K562 (cell line): Measurements from ENCODE around the gene GAB1. TPM values are rescaled to one million over a fixed set of nuclear protein-coding genes. Genes with fewer than 3 reads are reported as not detected.

Source experiments
- CREB1 ChIP-seq, 2 experiments: sonication (generic) in 1 of 2; formaldehyde crosslinking in 1 of 2; IDR thresholded peaks; 2 replicates each; pipeline versions ENCODE4 v1.6.1 to v1.8.0; 2012 to 2022; ENCODE audit warnings: inconsistent platforms in 1 of 2, mild to moderate bottlenecking in 1 of 2, missing genetic modification reagents in 1 of 2, moderate library complexity in 1 of 2
- CSDE1 ChIP-seq, 2 experiments: fragments of 450-650 bp; IDR thresholded peaks; 2 replicates each; pipeline ENCODE4 v1.6.1; 2016; ENCODE audit warnings: mild to moderate bottlenecking in 1 of 2
- FIP1L1 ChIP-seq: fragments of 200-400 bp; formaldehyde crosslinking; IDR thresholded peaks from 2 replicates; pipeline ENCODE4 v1.6.1; 2018; ENCODE audit warnings: mild to moderate bottlenecking, low read depth, low read length; ENCODE audit not compliant: poor library complexity, severe bottlenecking
- HDAC1 ChIP-seq, 2 experiments: fragments of 450-650 bp; IDR thresholded peaks; 2 replicates each; pipeline ENCODE4 v1.6.1; 2016 to 2017; ENCODE audit warnings: inconsistent platforms in 1 of 2, mild to moderate bottlenecking in 1 of 2, moderate library complexity in 1 of 2
- MAFG ChIP-seq: fragments of 450-650 bp; conservative IDR thresholded peaks from 2 replicates; pipeline ENCODE4 v1.6.1; 2016; ENCODE audit warnings: missing genetic modification characterization, missing compliant biosample characterization
- MAZ ChIP-seq, 2 experiments: fragments of 450-650 bp in 1 of 2; sonication (generic) in 1 of 2; formaldehyde crosslinking; IDR thresholded peaks in 1 of 2; conservative IDR thresholded peaks in 1 of 2; 2 replicates each; pipeline versions ENCODE4 v1.4.0 to v1.5.0; 2020; ENCODE audit warnings: mild to moderate bottlenecking in 1 of 2, missing genetic modification reagents in 1 of 2
- MCM3 ChIP-seq: fragments of 450-650 bp; IDR thresholded peaks from 2 replicates; pipeline ENCODE4 v1.6.1; 2016
- NCOA2 ChIP-seq, 2 experiments: fragments of 450-650 bp; IDR thresholded peaks; 2 replicates each; pipeline ENCODE4 v1.6.1; 2018; ENCODE audit warnings: mild to moderate bottlenecking in 2 of 2, moderate library complexity in 1 of 2; ENCODE audit not compliant: partially characterized antibody in 2 of 2
- NR4A1 ChIP-seq, 2 experiments: fragments of 250-450 bp in 1 of 2; fragments of 450-650 bp in 1 of 2; sonication (Bioruptor Pico) in 1 of 2; IDR thresholded peaks; 2 replicates each; pipeline versions ENCODE4 v1.4.0 to v1.6.1; 2016 to 2020; ENCODE audit warnings: mild to moderate bottlenecking in 2 of 2, missing compliant biosample characterization in 1 of 2, missing genetic modification characterization in 1 of 2, moderate library complexity in 1 of 2
- PCBP1 ChIP-seq: fragments of 200-400 bp; formaldehyde crosslinking; IDR thresholded peaks from 2 replicates; pipeline ENCODE4 v1.6.1; 2018; ENCODE audit warnings: mild to moderate bottlenecking, low read depth, low read length; ENCODE audit not compliant: poor library complexity, severe bottlenecking
- RB1 ChIP-seq: fragments of 450-650 bp; IDR thresholded peaks from 2 replicates; pipeline ENCODE4 v1.6.1; 2017; ENCODE audit warnings: low read depth, mild to moderate bottlenecking
- SMARCA5 ChIP-seq: fragments of 450-650 bp; IDR thresholded peaks from 2 replicates; pipeline ENCODE4 v1.6.1; 2016
- SRSF3 ChIP-seq: fragments of 200-400 bp; formaldehyde crosslinking; IDR thresholded peaks from 2 replicates; pipeline ENCODE4 v1.6.1; 2016; ENCODE audit warnings: mild to moderate bottlenecking, low read length, moderate library complexity; ENCODE audit not compliant: insufficient read depth
- THRA ChIP-seq: fragments of 450-650 bp; IDR thresholded peaks from 2 replicates; pipeline ENCODE4 v1.6.1; 2017; ENCODE audit warnings: mild to moderate bottlenecking, moderate library complexity
- ZKSCAN3 ChIP-seq: fragments of 250-450 bp; sonication (Bioruptor Pico); IDR thresholded peaks from 2 replicates; pipeline ENCODE4 v1.4.0; 2020
- ZNF507 ChIP-seq: conservative IDR thresholded peaks from 2 replicates; pipeline ENCODE4 v1.6.1; 2017; ENCODE audit warnings: missing genetic modification characterization, missing compliant biosample characterization
- ZNF639 ChIP-seq, 2 experiments: fragments of 200-800 bp in 1 of 2; sonication (Bioruptor generic) in 1 of 2; sonication (generic) in 1 of 2; formaldehyde crosslinking in 1 of 2; IDR thresholded peaks in 1 of 2; conservative IDR thresholded peaks in 1 of 2; 2 replicates each; pipeline versions ENCODE4 v1.5.0 to v1.6.1; 2016 to 2020; ENCODE audit warnings: missing compliant biosample characterization in 1 of 2, missing genetic modification characterization in 1 of 2, missing genetic modification reagents in 1 of 2
- polyA plus RNA-seq, 8 experiments: library from polyadenylated mRNA; depleted of rRNA in 4 of 8; stranded (reverse) in 5 of 8; unstranded in 3 of 8; fragments of >200 nt; fragmentation: Nextera tagmentation in 2 of 8; fragmentation: Illumina TruSeq in 1 of 8; extraction: Ambion mirVana in 2 of 8; extraction: Trizol in 1 of 8; gene quantifications; 2 replicates each; pipeline versions ENCODE4 v1.2.1 to v1.2.3, GENCODE V29; 2011 to 2014; ENCODE audit warnings: inconsistent platforms in 1 of 8, missing spikeins in 1 of 8
- total RNA-seq, 7 experiments: library from RNA; depleted of rRNA in 6 of 7; stranded (reverse); fragments of >200 nt in 6 of 7; fragmentation: Illumina TruSeq in 2 of 7; extraction: Trizol in 2 of 7; gene quantifications; 2 replicates each; pipeline versions ENCODE4 v1.2.1 to v1.2.3, GENCODE V29; 2011 to 2021; ENCODE audit warnings: low replicate concordance in 1 of 7
- TF ChIP-seq, protein P1 (sequence below): sonication (generic); formaldehyde crosslinking; IDR thresholded peaks from 2 replicates; pipeline ENCODE4 v1.8.0; 2022; ENCODE audit warnings: mild to moderate bottlenecking, missing genetic modification reagents
- TF ChIP-seq, protein P2 (sequence below): sonication (generic); IDR thresholded peaks from 2 replicates; pipeline ENCODE4 v1.6.1; 2016

Gene GAB1
- total and polyA plus RNA-seq, 9 of the 15 experiments (the other 6 are each of a cell fraction or from before 2014, with no cell fraction given) = 1.3 to 14.6 (median 7.5) TPM

DNA sequence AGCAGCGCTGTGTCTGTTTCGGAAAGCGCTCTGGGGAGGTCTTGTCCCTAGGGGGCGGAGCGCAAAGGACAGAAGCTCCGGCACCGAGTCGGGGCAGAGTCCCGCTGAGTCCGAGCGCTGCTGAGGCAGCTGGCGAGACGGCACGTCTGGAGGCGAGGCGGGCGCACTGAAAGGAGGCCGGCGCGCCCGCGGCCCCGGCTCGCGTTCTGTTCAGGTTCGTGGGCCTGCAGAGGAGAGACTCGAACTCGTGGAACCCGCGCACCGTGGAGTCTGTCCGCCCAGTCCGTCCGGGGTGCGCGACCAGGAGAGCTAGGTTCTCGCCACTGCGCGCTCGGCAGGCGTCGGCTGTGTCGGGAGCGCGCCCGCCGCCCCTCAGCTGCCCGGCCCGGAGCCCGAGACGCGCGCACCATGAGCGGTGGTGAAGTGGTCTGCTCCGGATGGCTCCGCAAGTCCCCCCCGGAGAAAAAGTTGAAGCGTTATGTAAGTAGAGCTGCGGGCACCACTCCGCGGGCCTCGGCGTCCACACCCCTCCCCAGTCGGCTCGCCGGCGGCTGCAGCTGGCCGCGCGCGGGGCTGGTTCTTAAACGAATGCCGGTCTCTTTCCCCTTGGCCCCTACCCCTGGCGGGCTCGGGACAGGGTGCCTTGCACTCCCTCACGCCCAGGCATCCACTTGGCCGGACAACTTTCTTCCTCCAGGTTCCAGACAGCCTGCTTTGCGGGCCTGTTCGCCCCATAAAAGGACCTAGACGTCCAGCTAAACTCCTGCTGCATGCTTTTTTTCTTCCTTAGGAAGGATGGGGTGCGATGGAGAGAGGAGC is at the start of gene GAB1 (continued):
- TF ChIP-seq MCM3 (no peak), MAZ (CRISPR knock-in tag; conservative IDR thresholded peaks at IDR 0.05 in 1 of 2, IDR thresholded peaks at IDR 0.05 in 1 of 2) (no peak; a peak in 1 of 4 replicates), SMARCA5 (no peak), ZNF639 (CRISPR knock-in tag; conservative IDR thresholded peaks at IDR 0.05 in 1 of 2, IDR thresholded peaks at IDR 0.05 in 1 of 2) (no peak), PCBP1 (peak; percentile 43), CSDE1 (IDR thresholded peaks at IDR 0.05) (no peak), CREB1 (IDR thresholded peaks at IDR 0.05) (no peak), CREB1 (CRISPR knock-in tag; IDR thresholded peaks at IDR 0.05) (no peak), ZNF507 (tag) (no peak), MAFG (tag) (no peak), SRSF3 (no peak), NR4A1 (CRISPR knock-in tag; IDR thresholded peaks at IDR 0.05) (no peak), NR4A1 (tag; IDR thresholded peaks at IDR 0.05) (no peak), HDAC1 (IDR thresholded peaks at IDR 0.05) (peak in 1 of 2 experiments; percentile 31; a peak in 1 of 4 replicates), NCOA2 (IDR thresholded peaks at IDR 0.05; ENCODE audit: partially characterized antibody in 2 of 2) (no peak), THRA (no peak), RB1 (no peak), FIP1L1 (peak; percentile 70), ZKSCAN3 (CRISPR knock-in tag) (no peak)
- TF ChIP-seq, protein P1, sequence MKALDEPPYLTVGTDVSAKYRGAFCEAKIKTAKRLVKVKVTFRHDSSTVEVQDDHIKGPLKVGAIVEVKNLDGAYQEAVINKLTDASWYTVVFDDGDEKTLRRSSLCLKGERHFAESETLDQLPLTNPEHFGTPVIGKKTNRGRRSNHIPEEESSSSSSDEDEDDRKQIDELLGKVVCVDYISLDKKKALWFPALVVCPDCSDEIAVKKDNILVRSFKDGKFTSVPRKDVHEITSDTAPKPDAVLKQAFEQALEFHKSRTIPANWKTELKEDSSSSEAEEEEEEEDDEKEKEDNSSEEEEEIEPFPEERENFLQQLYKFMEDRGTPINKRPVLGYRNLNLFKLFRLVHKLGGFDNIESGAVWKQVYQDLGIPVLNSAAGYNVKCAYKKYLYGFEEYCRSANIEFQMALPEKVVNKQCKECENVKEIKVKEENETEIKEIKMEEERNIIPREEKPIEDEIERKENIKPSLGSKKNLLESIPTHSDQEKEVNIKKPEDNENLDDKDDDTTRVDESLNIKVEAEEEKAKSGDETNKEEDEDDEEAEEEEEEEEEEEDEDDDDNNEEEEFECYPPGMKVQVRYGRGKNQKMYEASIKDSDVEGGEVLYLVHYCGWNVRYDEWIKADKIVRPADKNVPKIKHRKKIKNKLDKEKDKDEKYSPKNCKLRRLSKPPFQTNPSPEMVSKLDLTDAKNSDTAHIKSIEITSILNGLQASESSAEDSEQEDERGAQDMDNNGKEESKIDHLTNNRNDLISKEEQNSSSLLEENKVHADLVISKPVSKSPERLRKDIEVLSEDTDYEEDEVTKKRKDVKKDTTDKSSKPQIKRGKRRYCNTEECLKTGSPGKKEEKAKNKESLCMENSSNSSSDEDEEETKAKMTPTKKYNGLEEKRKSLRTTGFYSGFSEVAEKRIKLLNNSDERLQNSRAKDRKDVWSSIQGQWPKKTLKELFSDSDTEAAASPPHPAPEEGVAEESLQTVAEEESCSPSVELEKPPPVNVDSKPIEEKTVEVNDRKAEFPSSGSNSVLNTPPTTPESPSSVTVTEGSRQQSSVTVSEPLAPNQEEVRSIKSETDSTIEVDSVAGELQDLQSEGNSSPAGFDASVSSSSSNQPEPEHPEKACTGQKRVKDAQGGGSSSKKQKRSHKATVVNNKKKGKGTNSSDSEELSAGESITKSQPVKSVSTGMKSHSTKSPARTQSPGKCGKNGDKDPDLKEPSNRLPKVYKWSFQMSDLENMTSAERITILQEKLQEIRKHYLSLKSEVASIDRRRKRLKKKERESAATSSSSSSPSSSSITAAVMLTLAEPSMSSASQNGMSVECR = peak; percentile 68
- TF ChIP-seq, protein P2, sequence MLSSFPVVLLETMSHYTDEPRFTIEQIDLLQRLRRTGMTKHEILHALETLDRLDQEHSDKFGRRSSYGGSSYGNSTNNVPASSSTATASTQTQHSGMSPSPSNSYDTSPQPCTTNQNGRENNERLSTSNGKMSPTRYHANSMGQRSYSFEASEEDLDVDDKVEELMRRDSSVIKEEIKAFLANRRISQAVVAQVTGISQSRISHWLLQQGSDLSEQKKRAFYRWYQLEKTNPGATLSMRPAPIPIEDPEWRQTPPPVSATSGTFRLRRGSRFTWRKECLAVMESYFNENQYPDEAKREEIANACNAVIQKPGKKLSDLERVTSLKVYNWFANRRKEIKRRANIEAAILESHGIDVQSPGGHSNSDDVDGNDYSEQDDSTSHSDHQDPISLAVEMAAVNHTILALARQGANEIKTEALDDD = no peak
